Endometrial microvascular endothelial cells (primary cell): ENCODE measurements around the gene ADGRD1. TPM values are rescaled to one million over a fixed set of nuclear protein-coding genes. Genes with fewer than 3 reads are reported as not detected.

Source experiments
- in situ Hi-C: cut with HindIII; loops from 2 replicates; pipeline ENCODE4 v1.10.0; 2017; ENCODE audit warnings: low sequenced_read_pairs, low pct_unique_long_range_greater_than_20kb; ENCODE audit errors: inconsistent ontology term
- total RNA-seq: library from RNA; depleted of rRNA; stranded (reverse); fragments of >200 nt; gene quantifications from one replicate; pipeline ENCODE4 v1.2.3, GENCODE V29; 2015; ENCODE audit errors: inconsistent ontology term

ADGRD1 gene
- total RNA-seq, 1 donor from 2014 or later: not detected

- in situ Hi-C loops: no loop called here
Measured at GRCh38 chr12:131012279-131013069, 58.8 kb downstream of the ADGRD1 start.

- in situ Hi-C loops: no loop called here
Measured at GRCh38 chr12:131013118-131013517, 59.4 kb downstream of the ADGRD1 start.

- in situ Hi-C loops: no loop called here
Measured at GRCh38 chr12:131014343-131014742, 60.6 kb downstream of the ADGRD1 start.

GRCh38 chr12:131015581-131016337 lies 62.1 kb downstream of the ADGRD1 start:
- in situ Hi-C loops: no loop called here

DNA sequence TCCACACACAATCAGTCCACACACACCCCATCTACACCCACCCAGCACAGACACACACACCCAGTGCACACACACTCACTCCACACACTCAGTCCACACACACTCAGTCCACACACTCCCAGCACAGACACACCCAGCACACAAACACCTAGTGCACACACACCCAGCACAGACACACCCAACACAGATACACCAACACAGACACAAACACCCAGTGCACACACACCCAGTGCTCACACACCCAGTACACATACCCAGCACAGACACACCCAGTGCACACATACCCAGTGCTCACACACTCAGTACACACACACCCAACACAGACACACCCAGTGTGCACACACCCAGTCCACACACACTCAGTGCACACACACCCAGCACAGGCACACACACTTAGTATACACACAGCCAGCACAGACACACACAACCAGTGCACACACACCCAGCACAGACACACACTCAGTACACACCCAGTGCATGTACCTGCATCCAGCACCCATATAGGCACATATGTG lies 63.8 kb downstream of the ADGRD1 start:
- in situ Hi-C loops: no loop called here

- in situ Hi-C loops: no loop called here
Measured at GRCh38 chr12:131018019-131018620, 64.4 kb downstream of the ADGRD1 start.

DNA sequence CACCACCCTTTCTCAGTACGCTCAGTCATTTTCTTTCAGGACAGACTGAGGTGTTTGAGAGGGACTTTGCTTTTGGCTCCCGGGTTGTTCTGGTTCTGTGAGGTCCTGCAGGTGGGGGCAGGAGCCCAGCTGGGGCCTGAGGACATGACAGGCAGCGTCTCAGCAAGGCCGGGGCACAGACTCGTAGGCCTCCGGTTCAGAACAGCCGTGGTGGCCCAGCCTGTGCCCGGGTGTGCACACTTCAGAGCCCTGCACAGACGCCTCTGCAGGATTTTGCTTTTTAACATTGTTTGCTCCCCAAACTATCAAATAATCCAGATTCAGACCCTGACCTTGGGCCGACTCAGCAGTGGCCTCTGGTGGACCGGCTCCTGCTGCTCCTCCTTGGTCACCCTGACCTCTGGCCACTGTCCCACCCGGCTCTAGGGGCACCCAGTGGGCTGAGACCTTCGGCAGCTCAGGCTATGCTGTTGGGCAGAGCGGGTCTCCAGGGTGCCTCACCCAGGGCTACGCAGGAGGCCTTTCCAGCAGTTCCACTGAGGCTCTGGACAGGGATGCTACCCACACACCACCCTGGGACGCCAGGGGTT lies 65.2 kb downstream of the ADGRD1 start:
- in situ Hi-C loops: no loop called here

- in situ Hi-C loops: no loop called here
Measured at GRCh38 chr12:131020326-131021153, 66.8 kb downstream of the ADGRD1 start.

DNA sequence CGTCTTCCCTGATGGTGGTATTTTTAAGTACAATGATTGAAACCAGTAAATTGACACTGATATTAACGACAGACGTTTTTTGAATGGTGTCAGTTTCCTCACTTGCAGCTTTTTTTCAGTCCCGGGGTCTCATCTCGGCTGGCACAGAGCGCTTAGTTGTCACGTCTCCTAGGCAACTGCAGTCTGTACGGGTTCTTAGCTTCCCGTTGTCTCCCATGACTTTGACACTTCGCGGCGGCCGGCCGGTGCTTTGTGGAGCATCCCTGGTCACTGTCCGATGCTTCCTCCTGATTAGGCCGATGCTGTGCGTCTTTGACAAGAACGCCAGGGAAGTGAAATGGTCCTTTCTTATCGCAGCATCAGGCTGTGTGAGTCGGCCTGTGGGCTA lies 67.4 kb downstream of the ADGRD1 start:
- in situ Hi-C loops: no loop called here

DNA sequence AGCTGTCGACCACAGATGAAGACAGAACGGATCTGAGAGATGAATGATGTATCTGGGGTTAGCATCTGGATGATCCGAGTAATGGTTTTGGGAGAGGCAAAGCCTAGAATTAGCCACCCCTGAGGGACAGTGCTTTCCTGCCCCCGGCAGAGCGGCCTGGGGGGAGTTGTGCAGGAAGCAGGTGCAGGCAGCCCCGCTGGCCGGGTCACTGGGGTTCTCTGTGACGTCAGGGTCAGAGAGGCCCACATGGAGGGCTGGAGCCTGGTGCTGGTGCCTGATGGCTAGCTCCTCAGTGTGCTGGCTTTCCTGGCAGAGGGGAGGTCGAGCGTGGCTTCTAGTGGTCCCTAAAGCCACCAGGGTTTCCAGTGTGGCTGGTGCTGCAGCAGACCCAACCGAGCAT lies 70.3 kb downstream of the ADGRD1 start:
- in situ Hi-C loops: no loop called here

DNA sequence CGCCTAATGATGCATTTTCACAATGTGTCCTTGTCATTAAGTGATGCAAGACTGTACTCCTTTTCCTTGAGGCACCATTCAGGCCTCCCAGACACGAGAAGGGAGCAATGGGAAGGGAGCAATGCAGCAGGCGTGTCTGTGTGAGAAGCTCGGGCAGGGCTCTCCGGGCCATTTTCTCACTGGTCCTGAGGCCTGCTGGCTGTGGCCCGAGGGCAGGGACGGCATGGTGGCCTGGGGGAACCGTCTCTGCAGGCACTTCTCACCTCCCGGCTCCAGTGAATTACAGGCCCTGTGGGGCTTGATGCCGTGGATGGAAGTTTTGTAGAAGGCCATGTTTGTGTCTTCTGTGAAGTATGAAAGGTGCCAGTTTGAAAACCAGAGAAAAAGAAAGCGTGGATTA lies 71.0 kb downstream of the ADGRD1 start:
- in situ Hi-C loops: no loop called here

DNA sequence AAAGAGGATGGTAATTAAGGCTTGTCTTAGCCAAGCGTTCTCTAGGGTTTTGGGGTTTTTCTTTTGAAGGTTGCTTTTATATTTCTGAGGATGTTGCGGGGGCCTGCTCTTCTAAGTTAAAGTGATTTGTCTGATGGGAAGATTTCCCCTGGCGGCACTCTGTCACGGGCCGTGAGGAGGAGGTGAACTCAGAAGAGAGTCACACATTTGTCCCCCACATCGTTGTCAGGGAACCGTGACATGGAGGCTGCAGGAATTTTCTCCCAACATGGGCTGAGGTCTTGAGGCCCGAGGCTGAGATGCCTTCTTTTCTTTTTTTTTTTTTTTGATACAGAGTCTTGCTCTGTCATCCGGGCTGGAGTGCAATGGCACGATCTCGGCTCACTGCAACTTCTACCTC lies 71.5 kb downstream of the ADGRD1 start:
- in situ Hi-C loops: no loop called here

DNA sequence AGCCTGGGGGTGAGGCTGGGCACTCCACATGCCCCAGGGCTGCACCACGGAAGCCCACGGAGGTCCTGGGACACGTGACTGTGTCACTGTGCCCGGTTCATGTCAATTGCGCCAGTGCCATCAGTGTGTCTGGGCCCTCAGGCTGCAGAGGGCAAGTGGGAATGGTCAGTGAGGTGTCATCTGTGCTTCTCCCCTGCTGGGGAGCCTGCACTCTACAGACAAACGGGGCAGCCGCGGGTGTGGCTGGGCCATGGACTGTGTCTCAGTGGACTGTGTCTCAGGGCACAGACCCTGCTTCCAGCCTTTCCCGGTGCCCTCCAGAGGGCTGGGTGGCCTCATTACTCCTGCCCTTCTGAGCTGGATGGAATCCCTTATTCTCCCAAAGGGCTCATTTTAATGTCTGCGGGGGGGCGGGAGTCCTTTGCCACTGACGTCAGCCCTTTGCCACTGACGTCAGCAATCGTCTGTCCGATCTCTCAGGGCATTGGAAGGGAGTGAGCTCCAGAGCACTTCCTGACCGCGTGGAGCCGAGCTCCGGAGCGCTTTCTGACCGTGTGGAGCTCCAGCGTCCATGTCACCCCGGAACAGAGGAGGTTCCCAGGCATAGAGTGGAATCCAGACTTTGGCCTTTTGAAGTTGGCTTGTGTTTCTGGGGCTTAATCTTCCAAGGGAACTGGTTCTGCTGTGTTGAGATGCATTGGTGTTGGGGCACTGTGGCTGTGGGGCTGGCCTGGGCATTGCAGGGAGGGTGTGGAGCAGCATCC lies 72.4 kb downstream of the ADGRD1 start:
- in situ Hi-C loops: no loop called here

DNA sequence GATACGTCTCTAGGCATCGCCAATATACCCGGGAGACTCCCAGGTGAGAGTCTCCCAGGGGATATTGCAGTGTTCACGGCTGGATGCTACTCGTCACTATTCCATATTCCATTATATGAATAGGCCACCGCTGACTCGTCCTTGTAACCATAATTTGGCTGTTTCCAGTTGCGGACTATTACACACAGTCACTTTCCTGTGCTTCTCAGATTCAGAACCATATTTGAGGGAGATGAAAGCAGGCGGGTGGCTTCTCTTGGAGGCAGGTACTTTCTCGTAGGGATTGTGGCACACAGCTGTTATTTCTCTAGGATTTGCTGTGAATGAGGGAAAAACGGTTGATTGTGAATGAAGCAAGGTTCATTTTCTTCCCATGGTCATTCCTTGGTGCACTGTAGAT lies 73.0 kb downstream of the ADGRD1 start:
- in situ Hi-C loops: no loop called here

DNA sequence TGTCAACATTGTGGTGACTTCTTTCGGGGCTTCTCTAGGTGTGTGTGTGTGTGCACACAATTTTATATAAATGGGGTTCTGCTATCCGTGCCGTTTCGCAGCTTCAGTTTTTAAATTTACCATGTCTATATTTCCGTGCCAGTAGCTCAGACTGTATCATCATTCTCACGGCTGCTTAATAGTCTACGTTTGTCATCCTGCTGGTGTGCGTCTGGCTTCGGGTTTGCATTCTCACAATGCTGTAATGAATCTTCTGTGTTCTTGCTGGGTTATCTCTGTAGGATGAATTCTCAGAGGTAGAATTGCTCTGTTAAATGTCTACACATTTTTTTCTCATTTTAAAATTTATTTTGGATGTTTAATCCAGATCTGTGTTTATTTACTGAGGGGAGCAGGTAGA lies 73.6 kb downstream of the ADGRD1 start:
- in situ Hi-C loops: no loop called here

GRCh38 chr12:131027876-131028586 lies 74.3 kb downstream of the ADGRD1 start:
- in situ Hi-C loops: no loop called here

DNA sequence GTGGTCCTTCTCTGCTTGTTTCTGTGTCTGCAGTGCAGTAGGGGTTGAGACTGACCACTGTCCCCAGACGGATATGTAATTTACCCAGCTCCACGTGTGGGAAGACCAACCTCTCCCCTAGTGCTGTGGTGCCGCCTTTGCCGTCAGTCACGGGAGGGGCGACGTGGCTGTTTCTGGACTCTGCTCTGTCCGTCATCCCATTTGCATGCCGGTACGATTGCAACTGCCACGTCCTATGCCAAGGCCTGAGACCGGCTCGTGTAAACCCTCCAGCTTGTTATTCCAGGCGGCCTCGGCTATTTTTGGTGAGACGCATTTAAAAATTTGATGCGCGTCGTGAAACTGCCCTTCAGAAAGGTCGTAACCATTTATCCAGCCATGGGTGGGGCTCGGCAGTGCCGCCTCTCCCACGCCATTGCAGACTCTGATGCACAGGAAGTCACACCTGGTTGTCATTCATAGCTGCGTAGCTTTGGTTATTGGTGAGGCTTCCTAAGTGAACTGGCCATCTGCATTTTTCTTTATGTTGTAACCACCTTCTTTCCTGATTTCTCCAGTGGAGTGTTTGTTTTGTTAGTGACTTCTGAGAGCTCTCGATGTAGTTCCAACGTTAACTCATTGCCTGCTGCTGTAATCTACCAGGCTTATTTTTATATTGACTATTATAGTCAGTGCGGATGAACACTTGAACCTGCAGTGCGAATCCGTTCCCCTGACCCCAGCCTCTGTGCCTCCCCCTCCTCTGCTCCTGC lies 75.1 kb downstream of the ADGRD1 start:
- in situ Hi-C loops: no loop called here
